ENCODE results near the gene DERL3. TPM values are rescaled to one million over a fixed set of nuclear protein-coding genes. Genes with fewer than 3 reads are reported as not detected.

Gene DERL3
- total RNA-seq, 1 experiment from 2014 or later: 1.5 TPM

GRCh38 chr22:23806837-23807236 lies 32.0 kb downstream of the DERL3 start:
- H3K36me3 ChIP-seq (ENCODE audit: insufficient read depth, low read length, poor library complexity, severe bottlenecking): peaks cover 65% of the 10 kb centered on the region
- BruUV-seq (replicated peaks): no TSS peak
- H3K27me3 ChIP-seq (replicated peaks; ENCODE audit: insufficient read depth, low read depth, low read length, poor library complexity): no peaks in the 10 kb centered on the region
- POLR2A ChIA-PET (ENCODE audit: low non-redundant PET): no interaction called here
- no peaks in the 10 kb centered on the region for H3K4me1 ChIP-seq (ENCODE audit: insufficient read depth, low read length, poor library complexity, severe bottlenecking)
- no peaks in the 10 kb centered on the region for H3K9me3 ChIP-seq (ENCODE audit: low read depth, low read length, poor library complexity, severe bottlenecking)
- no peak overlapping the region for H3K4me3 ChIP-seq (ENCODE audit: low read depth, low read length, poor library complexity, severe bottlenecking)
- H3K27ac ChIP-seq (ENCODE audit: low read depth, low read length, poor library complexity, severe bottlenecking): no peak overlapping the region
- CTCF ChIA-PET: no interaction called here
- no peak for DNase-seq (ENCODE audit: low spot score)
- TF ChIP-seq CTCF (conservative IDR thresholded peaks at IDR 0.05; ENCODE audit: low read depth, low read length) (no peak), EZH2 (IDR thresholded peaks at IDR 0.05; ENCODE audit: borderline replicate concordance, low read depth, low read length, poor library complexity, severe bottlenecking) (no peak)
- intact Hi-C loops (cut with micrococcal nuclease; ENCODE audit: unreplicated experiment): no loop called here

DNA sequence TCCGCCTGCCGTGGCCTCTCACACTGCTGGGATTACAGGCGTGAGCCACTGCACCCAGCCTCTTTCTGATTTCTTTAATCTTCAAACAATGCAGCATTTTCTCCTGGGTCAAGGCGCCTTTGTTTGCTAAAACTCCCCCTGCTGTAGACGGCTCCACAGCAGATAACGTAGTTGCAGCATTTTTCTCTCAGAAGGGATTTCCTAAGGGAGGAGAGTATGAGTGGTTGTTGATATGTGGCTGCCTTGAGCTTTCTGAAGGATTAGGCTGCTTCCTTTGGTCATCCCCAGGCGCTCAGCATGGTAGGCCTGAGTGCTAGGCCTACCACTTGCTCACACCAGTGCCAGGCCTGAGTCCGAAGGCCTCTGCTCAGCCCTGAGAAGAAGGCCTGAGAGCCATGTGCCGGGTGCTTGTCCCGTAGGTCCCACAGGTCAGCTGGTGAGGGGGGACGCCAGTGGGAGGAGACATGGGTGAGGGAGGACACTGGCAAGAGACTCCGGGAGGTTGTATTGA lies 34.0 kb downstream of the DERL3 start:
- CTCF ChIA-PET: no interaction called here
- TF ChIP-seq EZH2 (IDR thresholded peaks at IDR 0.05; ENCODE audit: borderline replicate concordance, low read depth, low read length, poor library complexity, severe bottlenecking): no peak
- TF ChIP-seq CTCF (conservative IDR thresholded peaks at IDR 0.05; ENCODE audit: low read depth, low read length): no peak
- H3K36me3 ChIP-seq (ENCODE audit: insufficient read depth, low read length, poor library complexity, severe bottlenecking): peaks cover 69% of the 10 kb centered on the region
- H3K4me3 ChIP-seq (ENCODE audit: low read depth, low read length, poor library complexity, severe bottlenecking): no peak overlapping the region
- H3K27me3 ChIP-seq (replicated peaks; ENCODE audit: insufficient read depth, low read depth, low read length, poor library complexity): no peaks in the 10 kb centered on the region
- BruUV-seq (replicated peaks): no TSS peak
- intact Hi-C loops (cut with micrococcal nuclease; ENCODE audit: unreplicated experiment): no loop called here
- no peaks in the 10 kb centered on the region for H3K4me1 ChIP-seq (ENCODE audit: insufficient read depth, low read length, poor library complexity, severe bottlenecking)
- POLR2A ChIA-PET (ENCODE audit: low non-redundant PET): no interaction called here
- no peak for DNase-seq (ENCODE audit: low spot score)
- no peak overlapping the region for H3K27ac ChIP-seq (ENCODE audit: low read depth, low read length, poor library complexity, severe bottlenecking)
- H3K9me3 ChIP-seq (ENCODE audit: low read depth, low read length, poor library complexity, severe bottlenecking): no peaks in the 10 kb centered on the region

DNA sequence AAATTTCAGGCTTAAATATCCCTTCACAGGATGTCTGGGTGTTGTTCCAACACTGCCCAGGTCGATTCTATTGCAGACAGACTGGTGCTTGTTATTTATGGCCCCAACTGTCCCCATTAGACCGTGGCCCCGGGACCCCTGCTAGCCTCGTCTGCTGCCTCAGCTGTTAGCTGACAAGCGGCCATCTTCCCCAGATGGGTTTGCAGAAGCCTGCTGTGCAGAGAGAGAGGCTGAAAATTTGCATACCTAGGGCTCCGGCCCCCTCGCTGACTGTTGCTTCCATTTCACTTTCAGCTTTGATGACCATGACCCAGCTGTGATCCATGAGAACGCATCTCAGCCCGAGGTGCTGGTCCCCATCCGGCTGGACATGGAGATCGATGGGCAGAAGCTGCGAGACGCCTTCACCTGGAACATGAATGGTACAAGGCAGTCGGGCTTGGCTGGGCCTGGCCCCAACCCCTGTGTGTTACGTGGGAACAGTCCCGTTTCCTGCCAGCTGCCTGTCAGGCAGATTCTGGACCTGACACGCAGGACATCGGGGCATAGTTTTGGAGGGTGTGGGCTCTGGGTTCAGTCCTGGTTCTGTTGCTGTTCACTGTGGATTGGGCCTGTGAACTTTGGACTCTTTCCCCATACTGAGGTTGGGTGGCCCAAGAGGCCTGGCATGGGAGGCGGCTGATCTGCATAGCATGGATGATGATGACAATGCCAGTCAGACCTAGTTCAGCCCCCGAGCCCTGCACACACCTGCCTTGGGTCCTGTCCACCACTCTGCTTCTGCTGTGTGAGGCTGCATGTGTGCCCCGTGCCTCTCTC lies 35.6 kb downstream of the DERL3 start:
- CTCF ChIA-PET: no interaction called here
- no peak overlapping the region for H3K4me3 ChIP-seq (ENCODE audit: low read depth, low read length, poor library complexity, severe bottlenecking)
- no peak for DNase-seq (ENCODE audit: low spot score)
- POLR2A ChIA-PET (ENCODE audit: low non-redundant PET): no interaction called here
- H3K27me3 ChIP-seq (replicated peaks; ENCODE audit: insufficient read depth, low read depth, low read length, poor library complexity): no peaks in the 10 kb centered on the region
- no peaks in the 10 kb centered on the region for H3K9me3 ChIP-seq (ENCODE audit: low read depth, low read length, poor library complexity, severe bottlenecking)
- no TSS peak for BruUV-seq (replicated peaks)
- H3K27ac ChIP-seq (ENCODE audit: low read depth, low read length, poor library complexity, severe bottlenecking): no peak overlapping the region
- TF ChIP-seq EZH2 (IDR thresholded peaks at IDR 0.05; ENCODE audit: borderline replicate concordance, low read depth, low read length, poor library complexity, severe bottlenecking) (no peak), CTCF (conservative IDR thresholded peaks at IDR 0.05; ENCODE audit: low read depth, low read length) (no peak)
- no peaks in the 10 kb centered on the region for H3K4me1 ChIP-seq (ENCODE audit: insufficient read depth, low read length, poor library complexity, severe bottlenecking)
- intact Hi-C loops (cut with micrococcal nuclease; ENCODE audit: unreplicated experiment): no loop called here
- peaks cover 73% of the 10 kb centered on the region for H3K36me3 ChIP-seq (ENCODE audit: insufficient read depth, low read length, poor library complexity, severe bottlenecking)

All from A673 (cell line).